AG04450 (cell line): ENCODE measurements around the gene PIP5KL1. TPM values are rescaled to one million over a fixed set of nuclear protein-coding genes. Genes with fewer than 3 reads are reported as not detected.

Source experiments
- CTCF ChIA-PET: fragments of 300-600, 350-600 bp; formaldehyde crosslinking; extraction: SDS; loops from one replicate; lab custom pipeline; 2022; ENCODE audit warnings: antibody characterized with exemption, inconsistent platforms; lab: Charles Lee
- POLR2A ChIA-PET: fragments of 350-600 bp; formaldehyde crosslinking; extraction: SDS; loops from one replicate; lab custom pipeline; 2021; ENCODE audit warnings: antibody characterized with exemption, inconsistent platforms; lab: Yijun Ruan, JAX
- DNase-seq: peaks from one replicate; pipeline ENCODE4 v3.0.0-alpha.2; 2011; ENCODE audit warnings: low read depth, low spot score
- H3K27ac ChIP-seq: one replicate; pipeline ENCODE4 v1.5.1; 2012; ENCODE audit warnings: low read depth, low read length, control low read depth
- H3K27me3 ChIP-seq: one replicate; pipeline ENCODE4 v1.6.0; 2012; ENCODE audit warnings: low read length; ENCODE audit not compliant: control insufficient read depth, insufficient read depth
- H3K4me3 ChIP-seq: 2 replicates; pipeline ENCODE4 v1.5.1; 2011; ENCODE audit warnings: mild to moderate bottlenecking, low read depth, low read length, control low read depth
- H3K9me3 ChIP-seq: 2 replicates; pipeline ENCODE4 v1.5.1; 2012; ENCODE audit warnings: low read length; ENCODE audit not compliant: control insufficient read depth, insufficient read depth
- CTCF ChIP-seq: IDR thresholded peaks from 2 replicates; pipeline ENCODE4 v1.5.1; 2011; ENCODE audit warnings: low read depth, low read length, control low read depth, inconsistent platforms
- polyA plus RNA-seq: library from polyadenylated mRNA; depleted of rRNA; stranded (reverse); fragments of >200 nt; gene quantifications from 2 replicates; pipeline ENCODE4 v1.2.3, GENCODE V29; 2011

The PIP5KL1 gene
- polyA plus RNA-seq, 1 experiment = 1.2 TPM

- DNase-seq = no peak
- Histone ChIP-seq H3K9me3 (no peaks in the 10 kb centered on the region; the same call in 1 of the 2 replicates), H3K4me3 (no peak overlapping the region), H3K27me3 (no peaks in the 10 kb centered on the region), H3K27ac (peak overlapping the region; percentile 87)
- CTCF ChIA-PET = interaction anchor here (0.6 to 5.0 kb wide), 3 partner anchors 21 to 183 kb away, joined by 5 to 46 read pairs (median 6); partner anchors contain the start of gene TOR2A
- POLR2A ChIA-PET = interaction anchor here (0.7 to 1.1 kb wide), 2 partner anchors 20 kb away, joined by 4 to 5 read pairs; no protein-coding TSS in a partner anchor
- no peak for TF ChIP-seq CTCF
These were observed 12.1 kb downstream of the PIP5KL1 start for GRCh38 chr9:127918183-127919107.

GRCh38 chr9:127917603-127918002 is 13.0 kb downstream of the PIP5KL1 start:
- Histone ChIP-seq H3K4me3 (no peak overlapping the region), H3K27me3 (no peaks in the 10 kb centered on the region), H3K9me3 (no peaks in the 10 kb centered on the region; the same call in 1 of the 2 replicates), H3K27ac (no peak overlapping the region)
- ChIA-PET CTCF (no interaction called here), POLR2A (interaction anchor here (0.6 to 1.8 kb wide), 3 partner anchors 18 to 33 kb away, joined by 3 to 18 read pairs (median 5); partner anchors contain the start of gene ST6GALNAC6)
- no peak for DNase-seq
- TF ChIP-seq CTCF = no peak

DNA sequence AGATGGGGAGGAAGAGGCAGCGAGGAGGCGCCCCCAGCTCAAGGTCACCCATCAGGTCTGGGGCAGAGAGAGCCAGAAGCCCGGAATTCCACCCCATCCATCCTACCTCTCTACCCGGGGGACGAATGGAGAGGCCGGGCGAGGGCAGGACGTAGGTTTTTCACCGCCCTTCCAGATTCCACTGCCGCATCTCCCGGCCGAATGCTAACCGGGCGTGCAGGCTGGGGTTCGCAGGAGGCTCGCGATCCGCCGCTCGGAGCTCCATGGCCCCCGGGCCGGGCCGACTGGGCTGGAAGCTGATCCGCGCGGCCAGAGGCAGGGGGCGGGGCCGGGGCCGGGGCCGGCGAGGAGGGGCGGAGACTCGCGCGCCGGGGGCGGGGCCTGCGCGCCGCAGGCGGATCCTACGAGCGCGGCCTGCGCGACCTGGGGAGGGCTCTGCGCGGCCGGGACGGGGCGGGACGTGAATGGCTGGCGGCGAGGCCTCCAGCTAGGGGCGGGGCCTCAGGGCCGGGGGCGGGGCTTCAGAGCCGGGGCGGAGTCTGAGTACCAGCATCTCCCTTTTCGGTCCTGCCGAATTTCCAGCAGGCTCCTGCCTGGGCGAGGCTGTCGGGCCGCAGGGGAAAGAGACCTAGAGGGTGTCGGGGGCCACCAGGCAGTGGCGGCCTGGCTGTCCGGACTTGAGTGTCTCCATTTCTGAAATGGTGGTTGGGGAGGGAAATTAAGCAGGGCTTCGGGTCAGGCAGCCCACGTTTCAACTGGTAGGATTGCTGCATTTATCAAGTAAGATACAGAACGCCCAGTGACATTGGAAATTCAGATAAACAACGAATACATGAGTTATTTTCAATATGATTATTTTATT is 13.6 kb downstream of the PIP5KL1 start, which contains the start of gene ST6GALNAC4:
Gene ST6GALNAC4, minus strand, starts transcription at position 322 of the 862 bp plus-strand sequence. CDS start 622 bp downstream, outside the sequence.
- CTCF ChIA-PET = interaction anchor here (1.2 to 1.5 kb wide), 2 partner anchors 132 to 182 kb away, joined by 3 to 5 read pairs; partner anchors contain the start of gene TOR2A
- DNase-seq = peak; percentile 70
- Histone ChIP-seq H3K9me3 (no peaks in the 10 kb centered on the region; the same call in 1 of the 2 replicates), H3K27me3 (no peaks in the 10 kb centered on the region), H3K27ac (peak within 1 kb of the TSS; percentile 21), H3K4me3 (peak within 1 kb of the TSS; percentile 80)
- POLR2A ChIA-PET = interaction anchor here (0.6 to 1.8 kb wide), 8 partner anchors 18 to 355 kb away, joined by 3 to 18 read pairs (median 3); partner anchors contain the start of genes ST6GALNAC6 and TOR2A
- no peak for TF ChIP-seq CTCF

DNA sequence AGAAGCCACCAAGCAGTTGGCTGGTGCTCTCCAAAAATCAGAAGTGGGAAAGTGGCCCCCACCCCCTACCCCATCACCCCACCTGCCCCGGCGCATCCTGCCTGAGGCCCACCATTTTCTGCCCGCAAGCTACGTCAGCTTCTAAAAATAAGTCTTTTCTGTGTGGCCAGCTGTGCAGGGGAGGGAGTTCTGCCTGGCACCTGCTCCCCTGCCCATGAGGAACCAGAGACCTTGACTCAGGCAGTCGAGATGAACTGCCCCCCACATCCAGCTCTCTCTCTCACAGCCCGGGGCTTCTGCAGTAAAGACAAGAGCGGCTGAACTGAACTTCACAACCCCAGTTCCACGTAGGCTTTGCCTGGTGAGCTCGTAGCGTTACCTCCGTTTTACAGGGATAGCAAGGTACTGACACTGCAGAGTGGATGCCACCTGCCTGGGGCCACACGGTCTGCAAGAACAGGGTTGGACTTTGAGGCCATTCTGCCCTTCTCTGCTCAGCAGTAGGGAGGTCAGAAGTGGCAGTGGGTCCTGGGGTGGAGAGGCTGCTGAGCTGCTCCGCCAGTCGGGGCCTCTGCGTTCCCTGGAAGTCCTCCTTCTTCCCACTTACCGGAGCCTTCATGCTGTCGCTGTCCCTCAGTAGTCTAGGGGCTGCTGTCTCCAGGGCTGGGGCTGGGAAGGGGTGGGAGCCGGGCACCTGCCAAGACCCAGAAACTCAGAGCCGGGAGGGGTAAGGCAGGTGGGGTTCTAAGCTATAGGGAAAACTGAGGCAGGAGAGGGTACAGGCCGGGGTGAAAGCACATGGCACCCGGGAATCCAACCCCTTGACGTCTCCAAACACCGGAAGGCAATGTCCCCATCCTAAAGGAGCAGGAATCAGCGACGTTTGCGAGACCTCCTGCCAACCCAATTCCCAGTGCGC is 14.5 kb downstream of the PIP5KL1 start:
- CTCF ChIA-PET = interaction anchor here (0.7 to 1.5 kb wide), 4 partner anchors 131 to 411 kb away, joined by 3 to 5 read pairs (median 3); partner anchors contain the start of gene TOR2A
- Histone ChIP-seq H3K4me3 (peak overlapping the region; percentile 80), H3K27ac (no peak overlapping the region), H3K9me3 (no peaks in the 10 kb centered on the region; the same call in 1 of the 2 replicates), H3K27me3 (no peaks in the 10 kb centered on the region)
- POLR2A ChIA-PET = interaction anchor here (0.6 to 1.8 kb wide), 6 partner anchors 17 to 354 kb away, joined by 3 to 18 read pairs (median 3); partner anchors contain the start of genes ST6GALNAC6 and TOR2A
- no peak for TF ChIP-seq CTCF
- no peak for DNase-seq
